ENCODE measurements around the gene CD5L. TPM values are rescaled to one million over a fixed set of nuclear protein-coding genes. Genes with fewer than 3 reads are reported as not detected.

The CD5L gene
- total RNA-seq (under 1 TPM in 1 of 2 donors, not detected in 1; 0.11 TPM), polyA plus RNA-seq (ENCODE audit: insufficient read length in 2 of 2) (under 1 TPM; 0.29 to 0.46 TPM)
- long read RNA-seq, donor 1, partial matches to known transcripts, result 0 of 1 reads
- long read RNA-seq, donor 1, other reads (novel, unspliced or antisense), result 0 of 1 reads
- long read RNA-seq, donor 2, result 0 reads
- long read RNA-seq, donor 3, result 0 reads
- long read RNA-seq, donor 4, result 0 reads

DNA sequence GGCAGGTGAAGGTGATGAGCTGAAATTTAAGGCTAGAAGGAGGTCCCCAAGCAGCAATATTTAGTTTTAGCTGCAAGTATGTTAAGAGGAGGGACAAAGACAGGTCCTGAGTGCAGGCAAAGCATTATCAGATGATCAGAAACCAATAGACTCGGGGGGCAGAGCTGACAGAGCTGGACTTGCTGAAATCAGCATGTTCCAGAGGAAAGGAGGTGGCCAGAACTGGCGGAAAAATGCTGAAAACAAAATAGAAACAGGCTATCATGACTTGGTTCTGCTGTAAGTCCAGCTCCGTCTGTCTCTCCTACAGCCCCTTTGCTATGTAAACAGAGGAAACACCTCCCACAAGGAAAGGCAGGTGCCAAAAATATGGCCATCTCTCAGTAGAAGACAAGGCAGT, at the start of gene CD5L:
TSS of gene CD5L (minus strand) at position 101 of the 400 bp plus-strand sequence. CDS start 107 bp downstream, outside the sequence.
- Histone ChIP-seq H3K9me3 (ENCODE audit: control insufficient read depth, insufficient read depth, low read length) (no peaks in the 10 kb centered on the region), H3K27me3 (ENCODE audit: control insufficient read depth, insufficient read depth, low read length) (no peaks in the 10 kb centered on the region)

DNA sequence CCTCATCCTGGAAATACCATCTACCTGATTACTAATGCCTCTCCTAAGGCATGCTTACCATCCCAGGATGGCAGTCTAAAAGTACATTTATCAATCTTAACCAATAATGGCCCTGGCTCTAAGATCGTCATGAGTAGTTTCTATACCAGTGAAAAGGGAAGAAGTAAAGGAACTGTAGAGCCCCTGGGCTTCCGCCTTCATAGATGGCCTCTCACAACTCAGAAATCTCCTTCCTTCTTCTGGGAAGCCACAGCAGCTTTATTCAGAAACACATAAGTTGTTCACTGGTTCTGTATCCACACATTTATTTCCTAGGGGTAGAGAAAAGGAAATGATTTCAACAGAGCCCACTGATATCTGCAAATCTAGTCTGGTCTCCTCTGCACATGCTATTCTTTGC, 41.0 kb upstream of the CD5L start:
- Histone ChIP-seq H3K4me3 (ENCODE audit: low read depth, low read length) (no peak overlapping the region), H3K27ac (ENCODE audit: low read depth, low read length) (no peak overlapping the region), H3K36me3 (ENCODE audit: control insufficient read depth, insufficient read depth, low read length) (no peaks in the 10 kb centered on the region), H3K4me1 (ENCODE audit: control insufficient read depth, insufficient read depth, low read length) (no peaks in the 10 kb centered on the region), H3K27me3 (ENCODE audit: control insufficient read depth, insufficient read depth, low read length) (no peaks in the 10 kb centered on the region), H3K9me3 (ENCODE audit: control insufficient read depth, insufficient read depth, low read length) (no peaks in the 10 kb centered on the region)
- DNase-seq (ENCODE audit: low read depth in 4 of 6, low spot score in 6 of 6), result no peak
- WGBS (ENCODE audit: insufficient coverage), result no CpG with 5 or more reads among the region's 2 CpGs

More for the DNA sequence above, at the start of gene CD5L:
- 75% methylated on average over 3 of the region's 3 CpGs for WGBS (ENCODE audit: insufficient coverage)
- Histone ChIP-seq H3K36me3 (ENCODE audit: control insufficient read depth, insufficient read depth, low read length) (no peaks in the 10 kb centered on the region), H3K27ac (ENCODE audit: low read depth, low read length) (no peak within 1 kb of the TSS), H3K4me1 (ENCODE audit: control insufficient read depth, insufficient read depth, low read length) (no peaks in the 10 kb centered on the region), H3K4me3 (ENCODE audit: low read depth, low read length) (no peak within 1 kb of the TSS)
- DNase-seq (ENCODE audit: low read depth in 4 of 6, low spot score in 6 of 6), result no peak

DNA sequence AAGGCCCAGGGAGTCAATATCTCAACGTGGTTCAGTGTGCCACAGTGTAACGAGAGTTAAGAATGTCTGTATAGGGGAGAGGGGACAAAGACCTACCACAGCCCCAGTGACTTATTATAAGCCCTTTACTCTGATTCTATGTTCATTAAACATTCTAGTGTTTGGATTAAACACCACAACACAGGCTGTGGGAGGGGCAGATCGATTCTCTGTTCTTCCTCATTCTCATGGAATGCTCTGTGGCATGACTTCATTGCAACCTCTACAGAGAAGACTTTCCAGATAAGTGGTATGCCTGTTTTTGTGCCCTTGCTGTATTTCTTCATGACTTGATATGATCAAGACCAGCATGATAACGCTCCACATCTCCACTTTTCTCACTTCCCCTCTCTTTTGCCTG, 39.0 kb upstream of the CD5L start:
- no peak overlapping the region for H3K4me3 ChIP-seq (ENCODE audit: low read depth, low read length)
- no peaks in the 10 kb centered on the region for H3K9me3 ChIP-seq (ENCODE audit: control insufficient read depth, insufficient read depth, low read length)
- no peak overlapping the region for H3K27ac ChIP-seq (ENCODE audit: low read depth, low read length)
- H3K27me3 ChIP-seq (ENCODE audit: control insufficient read depth, insufficient read depth, low read length), result no peaks in the 10 kb centered on the region
- H3K4me1 ChIP-seq (ENCODE audit: control insufficient read depth, insufficient read depth, low read length), result no peaks in the 10 kb centered on the region
- no peak for DNase-seq (ENCODE audit: low read depth in 4 of 6, low spot score in 6 of 6)
- H3K36me3 ChIP-seq (ENCODE audit: control insufficient read depth, insufficient read depth, low read length), result no peaks in the 10 kb centered on the region
- WGBS (ENCODE audit: insufficient coverage), result no CpG with 5 or more reads among the region's 4 CpGs

DNA sequence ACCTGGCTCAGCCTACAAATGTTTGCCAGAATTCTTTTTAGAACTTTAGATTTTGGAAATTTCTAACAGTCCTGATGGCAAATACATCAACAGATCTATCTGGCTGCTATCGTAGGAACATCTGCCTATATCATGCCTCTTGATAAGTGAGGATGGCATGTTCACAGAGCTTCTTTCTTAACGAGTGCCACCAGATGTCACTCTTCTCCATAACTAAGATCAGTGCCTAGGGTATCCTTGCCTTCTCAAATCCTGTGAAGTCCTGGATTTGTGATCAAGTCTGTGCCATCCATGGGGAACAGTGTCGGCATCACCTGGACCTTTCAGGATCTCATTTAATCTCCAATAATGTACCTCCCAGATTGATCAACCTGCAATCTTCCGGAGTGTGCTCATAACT, 36.5 kb upstream of the CD5L start:
- DNase-seq (ENCODE audit: low read depth in 4 of 6, low spot score in 6 of 6), result peak in 5 of 6 donors; percentile 7 to 82 (median 27)
- Histone ChIP-seq H3K9me3 (ENCODE audit: control insufficient read depth, insufficient read depth, low read length) (no peaks in the 10 kb centered on the region), H3K36me3 (ENCODE audit: control insufficient read depth, insufficient read depth, low read length) (no peaks in the 10 kb centered on the region), H3K27me3 (ENCODE audit: control insufficient read depth, insufficient read depth, low read length) (no peaks in the 10 kb centered on the region), H3K4me1 (ENCODE audit: control insufficient read depth, insufficient read depth, low read length) (no peaks in the 10 kb centered on the region), H3K27ac (ENCODE audit: low read depth, low read length) (no peak overlapping the region), H3K4me3 (ENCODE audit: low read depth, low read length) (no peak overlapping the region)
- 42% methylated on average over 2 of the region's 4 CpGs for WGBS (ENCODE audit: insufficient coverage)

DNA sequence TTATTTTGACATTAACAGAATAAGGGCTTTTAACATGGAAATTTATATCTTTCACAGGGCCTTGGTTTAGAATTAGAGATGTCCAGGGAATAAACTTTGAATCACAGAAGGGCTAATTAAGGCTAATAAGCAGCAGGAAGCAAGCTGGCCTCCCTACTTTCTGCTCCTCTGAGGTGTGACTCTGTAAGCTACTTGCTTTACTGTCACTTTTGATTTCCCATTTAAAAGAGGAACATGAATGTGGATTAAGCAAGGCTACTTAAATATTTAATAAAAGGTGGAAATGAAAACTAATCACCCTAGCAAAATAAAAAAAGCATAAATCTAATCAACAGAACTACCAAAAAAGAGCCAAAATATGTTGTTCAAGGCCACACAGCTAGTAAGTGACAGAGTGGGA, 28.9 kb upstream of the CD5L start:
- Histone ChIP-seq H3K4me1 (ENCODE audit: control insufficient read depth, insufficient read depth, low read length) (no peaks in the 10 kb centered on the region), H3K27me3 (ENCODE audit: control insufficient read depth, insufficient read depth, low read length) (no peaks in the 10 kb centered on the region), H3K9me3 (ENCODE audit: control insufficient read depth, insufficient read depth, low read length) (no peaks in the 10 kb centered on the region), H3K27ac (ENCODE audit: low read depth, low read length) (no peak overlapping the region), H3K4me3 (ENCODE audit: low read depth, low read length) (no peak overlapping the region), H3K36me3 (ENCODE audit: control insufficient read depth, insufficient read depth, low read length) (no peaks in the 10 kb centered on the region)
- DNase-seq (ENCODE audit: low read depth in 4 of 6, low spot score in 6 of 6), result no peak

DNA sequence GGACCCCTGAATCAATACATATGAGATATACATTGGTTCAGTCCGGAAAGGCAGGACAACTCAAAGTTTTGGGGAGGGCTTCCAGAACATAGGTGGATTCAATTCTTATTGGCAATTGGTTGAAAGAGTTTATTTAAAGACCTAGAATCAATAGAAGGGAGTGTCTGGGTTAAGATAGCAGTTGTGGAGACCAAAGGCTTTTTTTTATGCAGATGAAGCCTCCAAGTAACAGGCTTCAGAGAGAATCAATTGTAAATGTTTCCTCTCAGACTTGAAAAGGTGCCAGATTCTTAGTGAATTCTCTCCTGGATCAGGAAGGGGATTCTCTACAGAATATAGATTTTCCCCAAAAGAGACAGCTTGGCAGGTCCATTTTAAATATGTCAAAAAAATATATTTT, 27.0 kb upstream of the CD5L start:
- Histone ChIP-seq H3K27me3 (ENCODE audit: control insufficient read depth, insufficient read depth, low read length) (no peaks in the 10 kb centered on the region), H3K4me1 (ENCODE audit: control insufficient read depth, insufficient read depth, low read length) (no peaks in the 10 kb centered on the region), H3K27ac (ENCODE audit: low read depth, low read length) (no peak overlapping the region), H3K9me3 (ENCODE audit: control insufficient read depth, insufficient read depth, low read length) (no peaks in the 10 kb centered on the region), H3K36me3 (ENCODE audit: control insufficient read depth, insufficient read depth, low read length) (no peaks in the 10 kb centered on the region), H3K4me3 (ENCODE audit: low read depth, low read length) (no peak overlapping the region)
- WGBS (ENCODE audit: insufficient coverage), result 67% methylated on average over 1 of the region's 1 CpG
- DNase-seq (ENCODE audit: low read depth in 4 of 6, low spot score in 6 of 6), result peak in 1 of 6 donors; percentile 21

DNA sequence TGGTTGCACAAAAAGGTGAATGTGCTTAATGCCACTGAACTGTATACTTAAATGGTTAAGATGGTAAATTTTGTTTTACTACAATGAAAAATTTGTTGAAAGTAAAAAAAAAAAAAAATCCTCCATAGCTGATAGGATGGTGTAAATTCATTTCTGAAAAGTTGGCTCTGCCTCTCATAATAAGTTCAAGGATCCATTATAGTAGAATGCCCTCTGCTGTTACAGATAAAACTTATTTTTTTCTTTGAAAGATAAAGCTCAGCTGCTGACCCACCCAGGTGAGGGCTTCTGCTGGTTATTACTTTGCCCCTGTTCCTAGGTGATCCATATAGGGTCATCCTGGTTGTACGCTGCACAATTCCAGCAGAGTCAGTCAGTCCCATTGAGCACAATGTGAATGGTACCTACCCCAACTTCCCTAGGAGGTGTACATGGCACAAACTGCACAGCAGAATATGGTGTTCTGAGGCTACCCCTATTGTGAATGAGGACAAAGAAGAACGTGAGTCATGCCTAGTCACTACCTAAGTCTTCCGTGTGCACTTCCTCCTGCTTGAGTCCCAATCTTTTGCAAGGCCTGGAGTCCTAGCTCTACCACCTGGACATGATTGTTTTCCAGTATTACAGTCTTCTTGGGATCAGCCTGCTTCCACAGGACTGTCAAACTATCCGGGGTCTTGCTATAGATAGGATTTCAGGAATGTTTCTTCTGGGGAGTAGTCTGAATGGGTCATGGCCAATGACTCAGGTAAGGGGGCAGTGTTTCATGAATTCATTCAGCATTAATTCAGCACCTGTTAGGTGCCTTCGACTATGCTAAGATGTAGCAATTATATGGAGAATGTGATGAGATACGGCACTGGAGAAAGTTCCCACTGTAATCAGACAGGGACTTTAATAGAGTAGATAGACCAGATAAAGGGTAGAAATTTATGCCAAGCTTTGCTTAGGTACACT, 20.8 kb upstream of the CD5L start:
- 97% methylated on average over 6 of the region's 6 CpGs for WGBS (ENCODE audit: insufficient coverage)
- no peak overlapping the region for H3K27ac ChIP-seq (ENCODE audit: low read depth, low read length)
- no peaks in the 10 kb centered on the region for H3K4me1 ChIP-seq (ENCODE audit: control insufficient read depth, insufficient read depth, low read length)
- no peaks in the 10 kb centered on the region for H3K27me3 ChIP-seq (ENCODE audit: control insufficient read depth, insufficient read depth, low read length)
- no peak for DNase-seq (ENCODE audit: low read depth in 4 of 6, low spot score in 6 of 6)
- no peak overlapping the region for H3K4me3 ChIP-seq (ENCODE audit: low read depth, low read length)
- H3K9me3 ChIP-seq (ENCODE audit: control insufficient read depth, insufficient read depth, low read length), result no peaks in the 10 kb centered on the region
- no peaks in the 10 kb centered on the region for H3K36me3 ChIP-seq (ENCODE audit: control insufficient read depth, insufficient read depth, low read length)

DNA sequence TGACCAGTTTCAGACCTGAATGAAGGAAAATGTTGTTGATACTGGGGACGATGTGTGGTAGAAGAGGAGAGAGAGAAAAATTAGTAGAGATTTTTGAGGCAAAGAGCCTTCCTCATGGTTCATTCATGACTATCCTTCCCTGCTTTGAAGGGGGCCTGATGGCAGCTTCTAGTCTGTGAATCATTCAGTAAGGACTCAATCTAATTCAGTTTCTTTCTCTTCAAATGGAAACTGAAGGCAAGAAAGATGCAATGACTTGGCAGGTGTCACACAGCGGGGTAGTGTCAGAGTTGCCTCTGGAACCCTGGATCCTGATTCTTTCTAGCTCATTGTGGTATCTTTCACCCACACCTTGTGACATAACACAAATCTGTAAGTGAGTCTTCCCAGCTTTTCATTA, 14.9 kb upstream of the CD5L start:
- H3K27ac ChIP-seq (ENCODE audit: low read depth, low read length), result no peak overlapping the region
- no peaks in the 10 kb centered on the region for H3K36me3 ChIP-seq (ENCODE audit: control insufficient read depth, insufficient read depth, low read length)
- H3K9me3 ChIP-seq (ENCODE audit: control insufficient read depth, insufficient read depth, low read length), result no peaks in the 10 kb centered on the region
- WGBS (ENCODE audit: insufficient coverage), result no CpG with 5 or more reads among the region's 2 CpGs
- H3K4me1 ChIP-seq (ENCODE audit: control insufficient read depth, insufficient read depth, low read length), result no peaks in the 10 kb centered on the region
- H3K4me3 ChIP-seq (ENCODE audit: low read depth, low read length), result no peak overlapping the region
- no peaks in the 10 kb centered on the region for H3K27me3 ChIP-seq (ENCODE audit: control insufficient read depth, insufficient read depth, low read length)
- DNase-seq (ENCODE audit: low read depth in 4 of 6, low spot score in 6 of 6), result no peak

DNA sequence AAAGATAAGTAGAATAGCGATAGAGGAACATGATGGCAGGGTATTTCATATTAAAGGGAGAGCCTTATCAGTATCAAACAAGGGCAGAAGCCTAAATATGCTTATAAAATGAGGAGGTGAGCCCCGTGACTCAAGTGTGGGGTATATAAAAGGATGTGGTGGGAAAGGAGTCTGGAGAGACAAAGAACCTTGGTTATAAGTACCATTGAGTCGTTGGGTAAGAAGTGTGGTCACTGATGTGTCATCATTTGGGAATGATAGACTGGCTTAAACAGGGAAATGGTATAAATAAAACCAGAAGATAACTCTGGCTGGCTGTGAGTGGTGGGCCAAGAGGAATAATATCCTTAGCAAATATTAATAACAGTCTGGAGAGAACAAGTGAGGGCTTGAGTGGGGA, 10.9 kb upstream of the CD5L start:
- H3K9me3 ChIP-seq (ENCODE audit: control insufficient read depth, insufficient read depth, low read length), result no peaks in the 10 kb centered on the region
- no peaks in the 10 kb centered on the region for H3K27me3 ChIP-seq (ENCODE audit: control insufficient read depth, insufficient read depth, low read length)
- 95% methylated on average over 3 of the region's 3 CpGs for WGBS (ENCODE audit: insufficient coverage)
- no peak for DNase-seq (ENCODE audit: low read depth in 4 of 6, low spot score in 6 of 6)
- H3K4me3 ChIP-seq (ENCODE audit: low read depth, low read length), result no peak overlapping the region
- H3K4me1 ChIP-seq (ENCODE audit: control insufficient read depth, insufficient read depth, low read length), result no peaks in the 10 kb centered on the region
- H3K27ac ChIP-seq (ENCODE audit: low read depth, low read length), result no peak overlapping the region
- H3K36me3 ChIP-seq (ENCODE audit: control insufficient read depth, insufficient read depth, low read length), result no peaks in the 10 kb centered on the region
